Chondrocyte (in vitro differentiated cells): Measurements from ENCODE around the gene MBNL2. TPM values are rescaled to one million over a fixed set of nuclear protein-coding genes. Genes with fewer than 3 reads are reported as not detected.

Experiments used
- DNase-seq: peaks from one replicate; pipeline ENCODE4 v3.0.0; 2021; ENCODE audit warnings: mixed read lengths, low spot score
- H3K27ac Mint-ChIP-seq: one replicate; pipeline ENCODE4 v1.8.0; 2021; ENCODE audit warnings: mild to moderate bottlenecking, moderate library complexity, mixed read lengths; ENCODE audit not compliant: unreplicated experiment
- H3K27me3 Mint-ChIP-seq: 2 replicates; pipeline ENCODE4 v1.8.0; 2021; ENCODE audit warnings: low read depth, mixed read lengths
- H3K36me3 Mint-ChIP-seq: 2 replicates; pipeline ENCODE4 v1.8.0; 2021; ENCODE audit warnings: low read depth, mixed read lengths
- H3K4me1 Mint-ChIP-seq: 2 replicates; pipeline ENCODE4 v1.8.0; 2021; ENCODE audit warnings: low read depth, mild to moderate bottlenecking, mixed read lengths
- H3K4me3 Mint-ChIP-seq: one replicate; pipeline ENCODE4 v1.8.0; 2021; ENCODE audit warnings: mild to moderate bottlenecking, moderate library complexity, mixed read lengths; ENCODE audit not compliant: unreplicated experiment
- H3K9me3 Mint-ChIP-seq: 2 replicates; pipeline ENCODE4 v1.8.0; 2021; ENCODE audit warnings: low read depth, mixed read lengths
- total RNA-seq: library from RNA; stranded (reverse); gene quantifications from 3 replicates; pipeline ENCODE4 v1.2.1, GENCODE V29; 2021
- TF ChIP-seq, protein P1 (sequence below): fragments of 200-600 bp; sonication (generic); IDR thresholded peaks from 2 replicates; pipeline ENCODE4 v1.5.0; 2021; ENCODE audit warnings: antibody characterized with exemption, mild to moderate bottlenecking, moderate library complexity

MBNL2 gene
- total RNA-seq, 1 donor from 2014 or later, result 41.3 TPM

DNA sequence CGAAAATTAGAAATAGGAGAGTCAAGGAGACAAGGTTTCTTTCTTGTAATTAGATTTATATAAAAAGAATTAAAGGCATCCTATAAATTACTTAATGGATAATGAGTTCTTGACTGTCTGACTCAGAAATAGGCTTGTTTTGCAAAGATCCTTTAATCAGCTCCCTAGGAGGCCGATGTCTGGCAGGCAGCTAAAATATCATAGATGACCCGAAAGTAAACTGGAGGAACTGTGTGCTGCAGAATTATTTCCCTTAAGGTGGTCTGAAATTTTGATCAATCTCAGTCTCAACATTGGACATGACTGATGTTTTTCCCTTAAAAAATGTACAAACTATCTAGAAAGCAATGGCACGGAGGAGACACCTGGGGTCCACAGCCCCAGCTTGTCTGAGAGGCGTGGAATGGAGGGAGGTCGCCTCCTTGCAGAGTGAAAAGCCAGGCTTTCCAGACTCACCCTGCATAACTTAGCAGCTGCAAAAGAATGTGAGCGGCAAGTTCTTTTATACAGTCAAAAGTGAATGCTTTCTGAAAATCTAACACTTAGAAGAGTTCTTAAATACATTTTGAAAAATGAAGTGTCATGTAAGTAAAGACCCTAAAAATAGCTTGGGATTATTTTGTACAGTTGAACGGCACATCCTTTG, 44.8 kb downstream of the MBNL2 start:
- peak overlapping the region; percentile 64 for H3K4me3 Mint-ChIP-seq
- H3K9me3 Mint-ChIP-seq, result no peaks in the 10 kb centered on the region
- H3K4me1 Mint-ChIP-seq, result peaks cover 64% of the 10 kb centered on the region
- no peak for DNase-seq
- peaks cover 3% of the 10 kb centered on the region for H3K36me3 Mint-ChIP-seq
- peak overlapping the region; percentile 94 for H3K27ac Mint-ChIP-seq
- TF ChIP-seq, protein P1, sequence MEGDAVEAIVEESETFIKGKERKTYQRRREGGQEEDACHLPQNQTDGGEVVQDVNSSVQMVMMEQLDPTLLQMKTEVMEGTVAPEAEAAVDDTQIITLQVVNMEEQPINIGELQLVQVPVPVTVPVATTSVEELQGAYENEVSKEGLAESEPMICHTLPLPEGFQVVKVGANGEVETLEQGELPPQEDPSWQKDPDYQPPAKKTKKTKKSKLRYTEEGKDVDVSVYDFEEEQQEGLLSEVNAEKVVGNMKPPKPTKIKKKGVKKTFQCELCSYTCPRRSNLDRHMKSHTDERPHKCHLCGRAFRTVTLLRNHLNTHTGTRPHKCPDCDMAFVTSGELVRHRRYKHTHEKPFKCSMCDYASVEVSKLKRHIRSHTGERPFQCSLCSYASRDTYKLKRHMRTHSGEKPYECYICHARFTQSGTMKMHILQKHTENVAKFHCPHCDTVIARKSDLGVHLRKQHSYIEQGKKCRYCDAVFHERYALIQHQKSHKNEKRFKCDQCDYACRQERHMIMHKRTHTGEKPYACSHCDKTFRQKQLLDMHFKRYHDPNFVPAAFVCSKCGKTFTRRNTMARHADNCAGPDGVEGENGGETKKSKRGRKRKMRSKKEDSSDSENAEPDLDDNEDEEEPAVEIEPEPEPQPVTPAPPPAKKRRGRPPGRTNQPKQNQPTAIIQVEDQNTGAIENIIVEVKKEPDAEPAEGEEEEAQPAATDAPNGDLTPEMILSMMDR, result no peak
- H3K27me3 Mint-ChIP-seq, result no peaks in the 10 kb centered on the region

DNA sequence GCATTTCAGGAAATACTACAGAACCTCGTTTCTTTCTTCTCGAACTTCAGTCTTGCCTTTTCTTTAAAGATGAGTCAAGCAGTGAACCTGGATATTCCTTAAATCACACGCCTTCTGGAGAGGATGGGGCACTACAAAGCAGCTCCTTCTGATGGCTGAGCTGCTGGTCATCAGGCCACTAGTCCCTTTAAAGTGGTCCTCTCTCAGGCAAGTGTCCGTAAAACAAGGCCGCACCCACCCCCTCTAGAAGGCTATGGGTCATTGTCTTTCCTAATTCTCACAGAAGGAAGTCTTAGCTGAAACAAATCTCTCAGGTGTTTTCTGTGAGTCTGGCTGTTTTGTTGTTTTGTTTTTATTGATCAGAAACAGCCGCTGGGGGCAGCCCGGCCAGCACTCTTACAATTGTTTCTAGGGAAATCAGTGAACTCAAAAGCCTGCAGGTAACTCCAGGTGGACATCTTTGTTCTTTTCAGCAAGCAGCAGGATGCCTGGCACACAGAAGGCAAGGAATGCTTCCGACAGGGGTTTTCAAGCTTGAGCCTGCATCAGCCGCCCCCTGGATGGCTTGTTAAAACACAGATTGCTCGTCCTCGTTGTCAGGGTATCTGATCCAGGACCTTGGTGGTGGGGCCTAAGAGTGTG, 45.4 kb downstream of the MBNL2 start:
- peaks cover 64% of the 10 kb centered on the region for H3K4me1 Mint-ChIP-seq
- DNase-seq, result no peak
- peaks cover 3% of the 10 kb centered on the region for H3K36me3 Mint-ChIP-seq
- no peaks in the 10 kb centered on the region for H3K9me3 Mint-ChIP-seq
- H3K27me3 Mint-ChIP-seq, result no peaks in the 10 kb centered on the region
- peak overlapping the region; percentile 64 for H3K4me3 Mint-ChIP-seq
- TF ChIP-seq, protein P1, result peak; percentile 10
- H3K27ac Mint-ChIP-seq, result peak overlapping the region; percentile 94

DNA sequence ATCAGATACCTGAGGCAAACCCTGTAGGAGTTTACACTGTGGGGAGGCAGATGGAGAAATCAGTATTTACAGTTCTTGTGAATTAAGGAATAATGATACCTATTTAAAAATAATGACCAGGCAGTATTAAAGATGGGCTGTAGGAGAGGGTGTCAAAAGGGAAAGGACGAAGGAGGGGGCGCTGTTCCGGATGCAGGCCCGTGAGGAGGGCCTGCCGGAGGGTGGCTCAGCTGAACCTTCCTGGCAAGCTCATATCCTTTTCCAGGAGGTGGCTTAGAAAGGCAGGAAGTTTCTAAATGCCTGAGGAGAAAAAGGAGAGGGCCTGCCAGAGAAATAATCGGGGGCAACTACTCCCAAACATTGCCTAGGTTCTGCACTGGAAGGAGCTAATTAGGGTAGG, 46.6 kb downstream of the MBNL2 start:
- TF ChIP-seq, protein P1, result peak; percentile 58
- no peak overlapping the region for H3K4me3 Mint-ChIP-seq
- H3K27me3 Mint-ChIP-seq, result no peaks in the 10 kb centered on the region
- H3K27ac Mint-ChIP-seq, result peak overlapping the region; percentile 94
- H3K9me3 Mint-ChIP-seq, result no peaks in the 10 kb centered on the region
- no peaks in the 10 kb centered on the region for H3K36me3 Mint-ChIP-seq
- peaks cover 73% of the 10 kb centered on the region for H3K4me1 Mint-ChIP-seq
- DNase-seq, result no peak

DNA sequence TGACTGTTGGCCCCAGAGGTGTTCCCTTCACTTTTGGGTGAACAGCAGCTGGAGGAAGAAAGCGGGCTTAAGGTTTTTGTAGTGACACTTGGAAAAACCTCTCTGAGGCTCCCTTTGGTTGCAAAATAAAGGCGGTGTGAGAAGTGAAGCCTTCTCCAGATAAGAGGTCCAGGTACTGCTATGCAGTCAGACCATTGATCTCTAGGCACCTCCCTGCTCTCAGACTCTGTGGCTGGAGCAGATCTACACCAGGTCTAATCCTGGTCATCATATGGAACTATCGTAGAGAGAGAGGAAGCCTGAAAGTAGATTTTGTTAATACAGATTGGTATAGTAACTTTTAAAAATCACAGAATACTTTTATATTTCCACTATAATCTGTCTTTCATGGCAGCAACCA, 47.5 kb downstream of the MBNL2 start:
- no peak overlapping the region for H3K27ac Mint-ChIP-seq
- no peaks in the 10 kb centered on the region for H3K27me3 Mint-ChIP-seq
- H3K36me3 Mint-ChIP-seq, result no peaks in the 10 kb centered on the region
- no peak for DNase-seq
- H3K4me3 Mint-ChIP-seq, result no peak overlapping the region
- TF ChIP-seq, protein P1, result no peak
- H3K9me3 Mint-ChIP-seq, result no peaks in the 10 kb centered on the region
- peaks cover 79% of the 10 kb centered on the region for H3K4me1 Mint-ChIP-seq

DNA sequence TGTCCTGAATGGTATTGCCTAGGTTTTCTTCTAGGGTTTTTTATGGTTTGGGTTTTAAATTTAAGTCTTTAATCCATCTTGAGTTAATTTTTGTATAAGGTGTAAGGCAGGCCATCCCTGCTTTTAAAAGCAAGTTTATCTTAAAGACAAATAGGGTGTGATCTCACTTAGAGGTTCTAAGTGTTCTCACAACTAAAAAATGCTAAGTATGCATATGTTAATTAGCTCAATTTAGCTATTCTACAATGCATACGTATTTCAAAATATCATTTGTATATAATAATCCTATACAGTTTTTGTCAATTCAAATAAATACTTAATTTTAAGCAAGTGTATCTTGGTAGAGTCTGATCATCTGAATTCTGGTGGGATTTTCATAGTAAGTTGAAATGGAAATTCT, 50.4 kb downstream of the MBNL2 start:
- Mint-ChIP-seq H3K9me3 (no peaks in the 10 kb centered on the region), H3K36me3 (peaks cover 4% of the 10 kb centered on the region), H3K4me3 (no peak overlapping the region), H3K4me1 (peaks cover 81% of the 10 kb centered on the region), H3K27me3 (no peaks in the 10 kb centered on the region), H3K27ac (no peak overlapping the region)
- TF ChIP-seq, protein P1, result no peak
- no peak for DNase-seq
